ENCODE data around the gene FAM200C.
A peak's percentile ranks its signal among the peaks of the same experiment; 100 is the strongest.
"Not testable (repeated sequence)": the region's sequence is repeated elsewhere in the genome, so short reads cannot be mapped to it uniquely, and the experiment has no call there.

The FAM200C gene

DNA sequence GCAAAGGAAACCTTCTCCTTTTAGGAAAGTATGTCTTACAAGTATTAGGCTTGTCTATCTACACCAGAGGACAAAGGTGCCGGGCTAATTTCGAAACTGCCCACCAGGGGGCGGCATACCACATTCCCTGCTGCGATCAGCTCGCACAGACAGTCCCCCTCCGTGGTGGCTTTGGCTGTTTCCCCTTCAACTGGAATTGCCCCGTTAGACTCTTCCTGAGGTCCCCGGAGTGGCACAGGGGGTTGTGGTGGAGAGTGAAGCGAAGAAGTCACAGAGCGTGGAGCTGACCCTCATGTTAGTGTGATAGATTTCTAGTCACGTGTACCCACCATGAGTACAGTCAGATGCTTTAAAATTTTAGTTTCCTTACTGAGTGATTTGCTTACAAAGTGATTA is 39.3 kb upstream of the FAM200C start:
- peak overlapping the region; percentile 88 for H3K4me2 ChIP-seq
- H3K79me2 ChIP-seq (ENCODE audit: insufficient read depth, low read depth): no peaks in the 10 kb centered on the region
- H4K20me1 ChIP-seq (ENCODE audit: insufficient read depth): no peaks in the 10 kb centered on the region
- peak overlapping the region; percentile 77 for H2AFZ ChIP-seq (ENCODE audit: low read depth)
- peaks cover 29% of the 10 kb centered on the region for H3K4me1 ChIP-seq (ENCODE audit: low read depth, poor library complexity, severe bottlenecking)
- no peak overlapping the region for H3K4me3 ChIP-seq (IDR thresholded peaks at IDR 0.05; ENCODE audit: insufficient read depth, low read depth, low read length)
- H3K9ac ChIP-seq: peak overlapping the region; percentile 55; the same call in 1 of the 2 replicates
- no peaks in the 10 kb centered on the region for H3K36me3 ChIP-seq (ENCODE audit: insufficient read depth)
- TF ChIP-seq, protein P1, sequence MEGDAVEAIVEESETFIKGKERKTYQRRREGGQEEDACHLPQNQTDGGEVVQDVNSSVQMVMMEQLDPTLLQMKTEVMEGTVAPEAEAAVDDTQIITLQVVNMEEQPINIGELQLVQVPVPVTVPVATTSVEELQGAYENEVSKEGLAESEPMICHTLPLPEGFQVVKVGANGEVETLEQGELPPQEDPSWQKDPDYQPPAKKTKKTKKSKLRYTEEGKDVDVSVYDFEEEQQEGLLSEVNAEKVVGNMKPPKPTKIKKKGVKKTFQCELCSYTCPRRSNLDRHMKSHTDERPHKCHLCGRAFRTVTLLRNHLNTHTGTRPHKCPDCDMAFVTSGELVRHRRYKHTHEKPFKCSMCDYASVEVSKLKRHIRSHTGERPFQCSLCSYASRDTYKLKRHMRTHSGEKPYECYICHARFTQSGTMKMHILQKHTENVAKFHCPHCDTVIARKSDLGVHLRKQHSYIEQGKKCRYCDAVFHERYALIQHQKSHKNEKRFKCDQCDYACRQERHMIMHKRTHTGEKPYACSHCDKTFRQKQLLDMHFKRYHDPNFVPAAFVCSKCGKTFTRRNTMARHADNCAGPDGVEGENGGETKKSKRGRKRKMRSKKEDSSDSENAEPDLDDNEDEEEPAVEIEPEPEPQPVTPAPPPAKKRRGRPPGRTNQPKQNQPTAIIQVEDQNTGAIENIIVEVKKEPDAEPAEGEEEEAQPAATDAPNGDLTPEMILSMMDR (conservative IDR thresholded peaks at IDR 0.05; ENCODE audit: low read depth, low read length): peak; percentile 84
- H3K27ac ChIP-seq: peak overlapping the region; percentile 37; the same call in 1 of the 2 replicates
- no peaks in the 10 kb centered on the region for H3K27me3 ChIP-seq (ENCODE audit: insufficient read depth, low read depth)

DNA sequence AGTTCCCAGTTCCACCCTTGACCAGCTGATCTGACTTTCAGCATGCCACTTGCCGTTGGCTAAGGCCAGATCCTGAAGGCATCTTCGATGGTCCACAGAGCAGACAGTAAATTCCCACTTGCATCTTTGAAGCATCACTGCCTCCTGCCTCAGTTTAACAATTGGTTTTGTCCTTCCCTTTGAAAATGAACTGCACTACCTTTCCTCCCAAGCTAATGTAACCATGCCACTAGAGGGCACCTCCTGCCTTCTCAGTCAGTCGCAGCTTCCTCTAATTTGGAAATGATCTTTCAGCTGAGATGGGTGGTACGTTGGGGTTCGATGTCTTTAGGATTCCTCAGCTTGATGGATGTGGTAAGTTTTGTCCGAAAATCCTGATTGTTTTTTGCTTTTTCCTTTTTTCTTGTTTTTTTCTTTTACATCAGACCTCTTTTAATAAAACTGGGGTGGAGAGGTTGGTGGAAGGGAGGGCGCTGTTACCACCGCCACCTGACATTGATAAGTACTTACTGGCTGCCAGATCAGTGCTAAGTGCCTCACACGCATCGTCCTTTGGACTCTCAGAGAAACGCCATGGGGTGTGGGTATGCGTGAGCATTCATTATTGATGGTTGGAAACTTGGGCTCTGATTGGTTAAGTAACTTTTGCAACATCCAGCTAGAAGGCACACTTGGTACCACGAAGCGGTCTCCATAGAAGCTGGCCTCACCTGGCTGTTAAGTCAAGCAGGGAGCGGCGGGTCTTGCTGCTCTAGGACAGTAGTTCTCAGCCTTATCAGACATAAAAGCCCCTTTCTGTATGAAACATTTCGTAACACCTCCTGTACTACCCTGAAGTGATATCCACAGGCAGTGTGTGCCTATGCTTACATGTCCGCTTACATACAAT is 38.7 kb upstream of the FAM200C start:
- Histone ChIP-seq H3K9ac (peak overlapping the region; percentile 55; the same call in 1 of the 2 replicates), H2AFZ (ENCODE audit: low read depth) (peak overlapping the region; percentile 77), H3K4me3 (IDR thresholded peaks at IDR 0.05; ENCODE audit: insufficient read depth, low read depth, low read length) (no peak overlapping the region), H3K27ac (peak overlapping the region; percentile 37; the same call in 1 of the 2 replicates), H3K27me3 (ENCODE audit: insufficient read depth, low read depth) (no peaks in the 10 kb centered on the region), H3K36me3 (ENCODE audit: insufficient read depth) (no peaks in the 10 kb centered on the region), H3K79me2 (ENCODE audit: insufficient read depth, low read depth) (no peaks in the 10 kb centered on the region), H3K4me2 (peak overlapping the region; percentile 88), H4K20me1 (ENCODE audit: insufficient read depth) (no peaks in the 10 kb centered on the region), H3K4me1 (ENCODE audit: low read depth, poor library complexity, severe bottlenecking) (peaks cover 29% of the 10 kb centered on the region)
- TF ChIP-seq, protein P1 (conservative IDR thresholded peaks at IDR 0.05; ENCODE audit: low read depth, low read length): peak; percentile 71

DNA sequence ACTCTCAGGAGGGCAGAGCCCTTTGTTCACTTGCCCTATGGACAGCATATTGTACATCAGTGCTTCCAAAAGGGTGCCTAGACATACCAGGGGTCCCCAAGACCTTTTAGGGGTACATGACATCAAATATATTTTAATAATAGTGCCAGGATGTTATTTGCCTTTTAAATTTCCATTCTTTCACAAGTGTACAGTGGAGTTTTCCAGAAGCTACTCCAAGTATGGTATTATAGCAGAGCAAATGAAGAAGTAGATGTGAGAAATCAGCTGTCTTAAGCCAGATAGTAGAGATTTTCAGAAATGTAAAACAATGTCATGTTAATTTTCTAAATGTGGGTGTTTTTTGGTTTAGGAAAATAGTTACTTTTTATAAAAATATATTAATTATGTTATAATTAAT is 37.4 kb upstream of the FAM200C start:
- Histone ChIP-seq H2AFZ (ENCODE audit: low read depth) (no peak overlapping the region), H3K9ac (no peak overlapping the region), H3K79me2 (ENCODE audit: insufficient read depth, low read depth) (no peaks in the 10 kb centered on the region), H3K36me3 (ENCODE audit: insufficient read depth) (no peaks in the 10 kb centered on the region), H3K4me1 (ENCODE audit: low read depth, poor library complexity, severe bottlenecking) (peaks cover 16% of the 10 kb centered on the region), H3K27ac (no peak overlapping the region), H3K27me3 (ENCODE audit: insufficient read depth, low read depth) (no peaks in the 10 kb centered on the region), H4K20me1 (ENCODE audit: insufficient read depth) (no peaks in the 10 kb centered on the region), H3K4me2 (no peak overlapping the region), H3K4me3 (IDR thresholded peaks at IDR 0.05; ENCODE audit: insufficient read depth, low read depth, low read length) (no peak overlapping the region)
- TF ChIP-seq, protein P1 (conservative IDR thresholded peaks at IDR 0.05; ENCODE audit: low read depth, low read length): no peak

DNA sequence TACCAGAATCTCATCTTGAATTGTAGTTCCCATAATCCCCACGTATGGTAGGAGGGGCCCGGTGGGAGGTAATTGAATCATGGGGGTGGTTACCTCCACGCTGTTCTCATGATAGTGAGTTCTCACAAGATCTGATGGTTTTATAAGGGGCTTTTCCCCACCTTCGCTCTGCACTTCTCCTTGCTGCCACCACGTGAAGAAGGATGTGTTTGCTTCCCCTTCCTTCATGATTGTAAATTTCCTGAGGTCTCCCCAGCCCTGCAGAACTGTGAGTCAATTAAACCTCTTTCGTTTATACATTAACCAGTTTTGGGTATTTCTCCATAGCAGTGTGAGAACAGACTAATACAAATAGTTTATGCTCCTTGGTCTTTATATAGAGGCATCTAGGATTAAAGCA is 36.8 kb upstream of the FAM200C start:
- H3K4me1 ChIP-seq (ENCODE audit: low read depth, poor library complexity, severe bottlenecking): peaks cover 15% of the 10 kb centered on the region
- H4K20me1 ChIP-seq (ENCODE audit: insufficient read depth); H2AFZ ChIP-seq (ENCODE audit: low read depth); H3K9ac ChIP-seq; H3K79me2 ChIP-seq (ENCODE audit: insufficient read depth, low read depth); H3K4me3 ChIP-seq (IDR thresholded peaks at IDR 0.05; ENCODE audit: insufficient read depth, low read depth, low read length); H3K4me2 ChIP-seq; H3K27ac ChIP-seq; H3K36me3 ChIP-seq (ENCODE audit: insufficient read depth); H3K27me3 ChIP-seq (ENCODE audit: insufficient read depth, low read depth): not testable (repeated sequence)

DNA sequence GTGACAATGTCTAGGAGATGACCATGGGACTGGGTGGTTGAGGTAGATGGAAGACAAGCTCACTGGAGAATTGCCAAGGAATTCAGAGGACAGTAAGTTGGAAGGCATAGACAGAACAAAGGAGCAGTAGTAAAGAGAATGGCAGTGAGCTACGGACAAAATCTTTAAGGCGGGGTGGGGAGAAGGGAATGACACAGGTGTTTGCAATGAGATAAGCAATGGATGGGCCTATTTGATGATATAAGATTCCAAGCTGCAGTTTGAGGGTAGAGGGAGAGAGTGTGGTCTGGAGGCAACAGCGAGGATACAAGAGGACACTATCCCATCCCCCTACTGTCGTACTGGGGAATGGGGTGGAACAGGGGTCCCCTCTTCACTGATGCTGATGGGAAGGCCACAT is 36.2 kb upstream of the FAM200C start:
- Histone ChIP-seq H4K20me1 (ENCODE audit: insufficient read depth) (no peaks in the 10 kb centered on the region), H3K36me3 (ENCODE audit: insufficient read depth) (no peaks in the 10 kb centered on the region), H3K9ac (no peak overlapping the region), H3K4me1 (ENCODE audit: low read depth, poor library complexity, severe bottlenecking) (peaks cover 9% of the 10 kb centered on the region), H3K27me3 (ENCODE audit: insufficient read depth, low read depth) (no peaks in the 10 kb centered on the region), H3K4me3 (IDR thresholded peaks at IDR 0.05; ENCODE audit: insufficient read depth, low read depth, low read length) (no peak overlapping the region), H3K27ac (no peak overlapping the region), H3K4me2 (no peak overlapping the region), H2AFZ (ENCODE audit: low read depth) (no peak overlapping the region), H3K79me2 (ENCODE audit: insufficient read depth, low read depth) (no peaks in the 10 kb centered on the region)
- TF ChIP-seq, protein P1 (conservative IDR thresholded peaks at IDR 0.05; ENCODE audit: low read depth, low read length): no peak
